IPS DF 6.9 (cell line): ENCODE measurements around the gene MATN1.

Experiments
- DNase-seq: peaks from one replicate; pipeline ENCODE4 v3.0.0-alpha.2; 2013; ENCODE audit warnings: low read depth, low spot score
- H3K27ac ChIP-seq: one replicate; pipeline ENCODE4 v1.5.1; 2013; ENCODE audit warnings: low read length, control low read depth
- H3K27me3 ChIP-seq: 2 replicates; pipeline ENCODE4 v1.6.1; 2013; ENCODE audit warnings: mild to moderate bottlenecking, low read length; ENCODE audit not compliant: control insufficient read depth, insufficient read depth
- H3K36me3 ChIP-seq: 2 replicates; pipeline ENCODE4 v1.6.1; 2013; ENCODE audit warnings: low read length; ENCODE audit not compliant: control insufficient read depth, insufficient read depth
- H3K4me1 ChIP-seq: 2 replicates; pipeline ENCODE4 v1.6.1; 2013; ENCODE audit warnings: low read length; ENCODE audit not compliant: control insufficient read depth, insufficient read depth
- H3K4me3 ChIP-seq: 2 replicates; pipeline ENCODE4 v1.5.1; 2013; ENCODE audit warnings: mild to moderate bottlenecking, low read length
- H3K9me3 ChIP-seq: 2 replicates; pipeline ENCODE4 v1.6.1; 2013; ENCODE audit warnings: low read length, inconsistent platforms; ENCODE audit not compliant: control insufficient read depth, insufficient read depth
- WGBS: extraction: QIAGEN DNeasy Blood & Tissue Kit; methylation state at CpG from one replicate; pipeline ENCODE4 v1.1.7; 2013; ENCODE audit warnings: mixed read lengths, missing lambda C conversion rate; ENCODE audit not compliant: insufficient read length, insufficient coverage; 5-methylcytosine and 5-hydroxymethylcytosine counted together

Gene MATN1

DNA sequence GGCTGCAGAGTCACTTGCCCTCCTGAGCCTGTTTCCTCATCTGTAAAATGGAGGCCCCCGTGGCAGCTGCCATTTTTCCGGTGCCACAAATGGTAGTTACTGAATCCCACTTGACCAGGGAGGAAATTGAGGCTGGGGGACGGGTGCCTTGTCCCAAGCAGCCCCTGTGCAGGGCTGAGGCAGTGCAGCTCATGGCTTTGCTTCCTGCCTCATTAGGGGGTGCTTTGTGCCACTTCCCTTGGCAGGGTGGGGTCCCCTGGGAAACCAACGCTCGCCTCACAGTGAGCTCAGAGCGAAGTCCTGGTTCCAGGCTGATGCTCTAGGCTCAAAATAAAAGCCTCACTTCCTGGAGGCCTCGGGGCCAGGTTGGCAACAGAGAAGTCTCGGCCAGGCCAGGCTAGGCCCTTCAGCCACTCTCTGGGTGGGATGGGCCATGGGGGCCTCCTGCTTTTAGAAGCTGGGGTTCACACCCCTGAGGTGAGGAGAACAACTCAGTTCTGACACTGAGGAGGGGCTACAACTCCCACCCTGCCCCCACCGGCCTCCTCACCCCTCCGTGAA lies 27.4 kb upstream of the MATN1 start:
- Histone ChIP-seq H3K4me3 (no peak overlapping the region), H3K4me1 (no peaks in the 10 kb centered on the region; the same call in 1 of the 2 replicates), H3K36me3 (no peaks in the 10 kb centered on the region), H3K9me3 (no peaks in the 10 kb centered on the region), H3K27me3 (no peaks in the 10 kb centered on the region), H3K27ac (no peak overlapping the region)
- no CpG with 5 or more reads among the region's 10 CpGs for WGBS
- no peak for DNase-seq

DNA sequence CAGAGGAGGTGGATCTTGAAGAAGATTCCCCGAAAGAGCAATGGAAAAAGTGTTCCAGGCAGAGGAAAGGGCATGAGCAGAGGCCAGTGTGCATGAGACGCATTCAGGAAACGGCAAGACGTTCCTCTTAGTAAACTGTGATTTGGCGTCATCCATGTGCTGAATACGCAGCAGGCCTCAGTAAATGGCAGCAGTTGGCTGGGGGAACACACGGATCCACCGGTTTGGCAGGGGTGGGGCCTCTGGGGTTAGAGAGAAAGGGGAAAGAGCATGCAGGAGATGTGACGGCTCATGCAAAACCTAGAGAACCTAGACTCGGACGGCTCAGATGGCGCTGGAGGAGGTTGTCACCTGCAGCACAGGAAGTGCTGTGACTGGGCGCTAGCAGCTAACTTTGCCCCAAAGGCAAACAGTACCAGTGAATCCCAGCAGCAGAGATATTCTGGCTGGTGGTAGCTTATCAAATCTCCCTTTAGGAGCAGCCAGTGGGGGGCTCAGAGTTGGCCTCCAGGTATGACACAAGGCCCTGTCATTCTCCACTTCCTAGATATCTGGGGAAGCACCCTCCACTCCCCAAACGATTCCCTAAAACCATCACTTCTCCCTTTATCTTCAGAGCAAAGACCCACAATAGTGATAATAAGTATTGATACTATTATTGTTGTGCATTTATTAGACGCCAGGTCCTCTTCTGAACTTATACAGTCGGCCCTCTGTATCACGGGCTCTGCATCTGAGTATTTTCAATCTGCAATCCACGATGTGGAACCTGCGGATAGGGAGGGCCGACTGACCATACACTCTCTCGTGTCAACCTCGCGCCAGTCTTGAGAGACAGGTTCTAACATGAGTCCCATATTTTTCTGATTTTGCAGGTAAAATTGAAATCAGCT lies 26.6 kb upstream of the MATN1 start:
- no peak for DNase-seq
- H3K9me3 ChIP-seq, result no peaks in the 10 kb centered on the region
- no peaks in the 10 kb centered on the region; the same call in 1 of the 2 replicates for H3K4me1 ChIP-seq
- H3K36me3 ChIP-seq, result no peaks in the 10 kb centered on the region
- H3K27ac ChIP-seq, result no peak overlapping the region
- WGBS, result no CpG with 5 or more reads among the region's 23 CpGs
- H3K4me3 ChIP-seq, result no peak overlapping the region
- no peaks in the 10 kb centered on the region for H3K27me3 ChIP-seq

DNA sequence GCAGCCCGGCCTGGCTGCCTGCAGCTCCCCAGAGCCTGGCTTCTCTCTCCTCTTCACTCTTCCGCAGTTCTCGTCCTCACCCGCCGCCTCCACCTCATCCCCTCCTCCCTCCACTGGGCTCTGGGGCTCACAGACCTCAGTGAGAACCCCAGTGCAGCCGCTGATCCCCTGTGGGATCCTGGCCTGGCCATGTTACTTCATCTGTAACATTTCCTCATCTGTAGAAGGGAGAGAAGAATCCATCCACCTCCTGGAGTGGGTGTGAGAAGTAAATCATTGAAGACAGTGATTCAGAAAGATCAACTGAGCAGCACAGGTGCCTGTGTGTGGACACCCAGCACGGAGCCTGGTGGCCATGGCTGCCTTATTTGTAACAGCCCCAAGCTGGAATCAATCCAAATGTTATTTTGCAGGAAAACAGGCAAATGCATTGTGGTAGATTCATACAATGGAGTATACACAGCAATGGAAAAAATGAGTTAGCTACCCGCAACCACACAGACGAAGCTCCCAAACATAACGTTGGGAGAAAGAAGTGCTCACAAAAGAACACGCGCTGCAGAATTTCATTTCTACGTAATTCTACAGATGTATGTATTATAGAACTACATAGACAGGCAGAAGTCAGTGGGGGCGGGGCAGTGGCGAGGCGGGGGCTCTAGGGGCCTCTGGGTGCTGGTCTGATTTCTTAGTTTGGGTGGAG lies 25.5 kb upstream of the MATN1 start:
- Histone ChIP-seq H3K27ac (no peak overlapping the region), H3K36me3 (no peaks in the 10 kb centered on the region), H3K9me3 (no peaks in the 10 kb centered on the region), H3K4me3 (no peak overlapping the region), H3K27me3 (no peaks in the 10 kb centered on the region), H3K4me1 (no peaks in the 10 kb centered on the region; the same call in 1 of the 2 replicates)
- WGBS, result no CpG with 5 or more reads among the region's 16 CpGs
- no peak for DNase-seq

DNA sequence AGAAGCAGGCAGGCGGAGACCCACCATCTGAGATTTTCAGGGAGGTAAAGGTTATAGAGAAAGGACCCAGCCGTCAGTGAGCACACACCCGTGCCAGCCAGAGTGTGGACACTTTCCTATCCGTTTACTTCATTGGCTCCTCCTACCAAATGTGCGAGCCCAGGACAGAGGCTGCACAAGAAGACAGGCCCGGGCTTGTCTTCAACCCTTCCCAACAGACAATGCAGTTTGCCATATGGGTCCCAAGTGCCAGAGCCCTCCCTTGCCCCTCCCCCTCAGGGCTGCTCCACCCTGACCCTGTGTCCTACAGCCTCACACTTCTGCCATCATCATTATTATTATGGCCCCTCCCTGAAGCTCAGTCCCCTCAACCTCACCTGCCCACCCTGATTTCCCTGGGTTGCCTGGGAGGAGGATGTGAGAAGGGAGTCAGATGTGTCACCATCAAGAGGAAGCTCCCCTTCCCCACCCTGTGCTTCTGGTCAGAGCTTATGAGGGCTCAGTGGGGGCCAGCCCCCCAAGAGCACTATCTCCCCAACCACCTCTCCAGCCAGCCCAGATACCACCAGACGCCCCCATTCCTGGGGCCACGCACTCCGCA lies 24.8 kb upstream of the MATN1 start:
- no peaks in the 10 kb centered on the region; the same call in 1 of the 2 replicates for H3K4me1 ChIP-seq
- no peaks in the 10 kb centered on the region for H3K9me3 ChIP-seq
- no CpG with 5 or more reads among the region's 9 CpGs for WGBS
- no peaks in the 10 kb centered on the region for H3K27me3 ChIP-seq
- H3K27ac ChIP-seq, result no peak overlapping the region
- no peak overlapping the region for H3K4me3 ChIP-seq
- H3K36me3 ChIP-seq, result no peaks in the 10 kb centered on the region
- no peak for DNase-seq

DNA sequence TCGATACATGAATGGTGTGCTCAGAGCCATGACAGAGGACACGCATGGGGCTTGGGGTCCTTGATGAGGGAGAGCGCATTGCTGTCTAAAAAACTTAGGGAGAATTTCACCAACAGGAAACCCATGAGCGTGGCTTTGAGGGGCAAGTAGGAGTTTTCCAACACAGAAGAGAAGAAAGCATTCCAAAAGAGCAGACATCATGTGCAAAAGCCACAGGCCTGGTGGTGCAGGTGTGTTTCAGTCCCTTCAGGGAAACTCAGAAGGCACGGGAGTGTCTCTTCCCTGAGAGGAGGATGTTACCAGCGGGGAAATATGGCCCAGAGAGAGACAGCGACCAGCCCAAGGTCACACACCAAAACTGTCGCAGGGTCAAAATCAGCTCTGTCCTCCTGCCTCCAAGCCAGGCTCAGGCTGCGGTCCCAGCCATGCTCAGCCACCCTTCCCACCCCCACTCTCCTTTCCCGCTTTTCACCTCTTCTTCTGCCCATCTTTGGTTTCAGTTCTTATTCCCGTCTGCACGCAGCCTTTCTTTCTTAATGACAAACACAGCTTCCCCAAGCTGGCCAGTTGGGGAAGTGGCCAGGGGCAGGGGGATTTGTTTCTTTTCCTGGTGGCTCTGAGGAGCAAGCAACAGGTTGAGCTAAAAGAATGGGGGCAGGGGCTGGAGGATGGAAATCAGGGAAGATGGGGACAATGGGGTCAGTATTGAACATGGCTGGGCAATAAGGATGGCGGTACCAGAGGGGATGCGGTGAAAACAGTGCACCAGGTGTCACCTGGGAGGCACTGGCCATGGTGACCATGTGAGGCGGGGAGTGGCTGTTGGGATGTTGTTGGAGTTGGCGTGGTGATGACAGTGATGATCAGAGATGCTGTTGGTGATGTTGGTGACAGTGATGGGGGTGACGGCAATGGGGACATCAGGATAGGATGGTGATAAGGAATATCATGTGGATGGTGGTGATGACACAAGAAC lies 23.9 kb upstream of the MATN1 start:
- Histone ChIP-seq H3K4me3 (no peak overlapping the region), H3K4me1 (no peaks in the 10 kb centered on the region; the same call in 1 of the 2 replicates), H3K36me3 (no peaks in the 10 kb centered on the region), H3K27ac (no peak overlapping the region), H3K27me3 (no peaks in the 10 kb centered on the region), H3K9me3 (no peaks in the 10 kb centered on the region)
- WGBS, result no CpG with 5 or more reads among the region's 17 CpGs
- DNase-seq, result no peak

DNA sequence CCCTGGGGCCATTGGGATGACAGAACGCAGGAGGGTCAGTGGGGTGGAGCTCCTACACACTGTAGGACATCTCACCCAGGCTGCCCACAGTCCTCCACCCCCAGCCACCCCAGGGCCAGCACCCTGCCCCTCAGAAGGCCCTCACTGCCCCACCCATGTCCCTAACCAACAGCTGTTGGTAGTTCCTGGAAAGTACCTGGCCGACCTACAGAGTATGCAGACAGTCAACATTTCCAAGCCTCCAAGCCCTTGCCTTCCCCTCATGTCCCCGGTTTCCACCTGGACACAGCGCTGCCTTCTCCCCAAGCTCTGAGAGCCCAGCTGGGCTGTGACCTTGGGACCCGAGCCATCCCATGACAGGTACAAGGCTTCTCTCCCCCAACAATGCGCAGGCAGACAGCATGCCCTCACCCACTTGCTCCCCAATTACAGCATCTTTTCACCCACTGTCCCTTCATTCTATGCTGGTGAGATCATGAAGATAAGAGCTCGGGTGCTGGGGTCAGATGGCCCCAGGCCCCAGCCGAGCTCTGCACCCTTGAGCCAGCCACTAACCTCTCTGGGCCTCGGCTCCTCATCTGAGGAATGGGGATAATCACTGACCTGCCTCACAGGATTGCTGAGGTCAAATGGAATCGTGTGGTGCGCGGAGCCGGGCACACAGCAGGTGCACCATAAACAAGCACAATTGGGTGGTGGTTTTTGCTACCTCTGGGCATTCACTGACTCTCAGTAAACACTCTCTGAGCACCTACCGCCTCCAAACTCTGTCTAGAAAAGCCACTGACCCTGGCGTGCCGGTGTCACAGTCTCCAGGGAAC lies 23.0 kb upstream of the MATN1 start:
- no peaks in the 10 kb centered on the region for H3K36me3 ChIP-seq
- WGBS, result no CpG with 5 or more reads among the region's 16 CpGs
- H3K9me3 ChIP-seq, result no peaks in the 10 kb centered on the region
- H3K27me3 ChIP-seq, result no peaks in the 10 kb centered on the region
- DNase-seq, result no peak
- no peak overlapping the region for H3K27ac ChIP-seq
- H3K4me1 ChIP-seq, result no peaks in the 10 kb centered on the region; the same call in 1 of the 2 replicates
- no peak overlapping the region for H3K4me3 ChIP-seq

DNA sequence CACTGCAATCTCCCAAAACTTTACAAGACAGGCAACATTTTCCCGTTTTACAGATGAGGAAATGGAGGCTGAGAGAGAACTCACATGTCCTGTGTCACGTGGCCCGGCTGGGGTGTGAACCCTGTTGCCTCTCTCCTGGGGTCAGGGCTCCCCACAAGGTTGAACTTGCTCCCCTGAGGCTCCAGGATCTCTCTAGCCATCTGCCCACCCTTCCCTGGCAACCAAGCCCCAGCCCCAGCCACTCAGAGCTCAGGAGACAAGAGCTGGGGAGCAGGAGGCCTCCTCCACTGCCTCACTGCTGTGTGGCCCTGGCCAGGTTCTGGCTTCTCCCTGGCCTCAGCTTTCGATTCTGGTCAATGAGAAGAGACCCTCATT lies 22.4 kb upstream of the MATN1 start:
- Histone ChIP-seq H3K27me3 (no peaks in the 10 kb centered on the region), H3K4me1 (no peaks in the 10 kb centered on the region; the same call in 1 of the 2 replicates), H3K4me3 (no peak overlapping the region), H3K27ac (no peak overlapping the region), H3K9me3 (no peaks in the 10 kb centered on the region), H3K36me3 (no peaks in the 10 kb centered on the region)
- DNase-seq, result no peak
- WGBS, result no CpG with 5 or more reads among the region's 4 CpGs

DNA sequence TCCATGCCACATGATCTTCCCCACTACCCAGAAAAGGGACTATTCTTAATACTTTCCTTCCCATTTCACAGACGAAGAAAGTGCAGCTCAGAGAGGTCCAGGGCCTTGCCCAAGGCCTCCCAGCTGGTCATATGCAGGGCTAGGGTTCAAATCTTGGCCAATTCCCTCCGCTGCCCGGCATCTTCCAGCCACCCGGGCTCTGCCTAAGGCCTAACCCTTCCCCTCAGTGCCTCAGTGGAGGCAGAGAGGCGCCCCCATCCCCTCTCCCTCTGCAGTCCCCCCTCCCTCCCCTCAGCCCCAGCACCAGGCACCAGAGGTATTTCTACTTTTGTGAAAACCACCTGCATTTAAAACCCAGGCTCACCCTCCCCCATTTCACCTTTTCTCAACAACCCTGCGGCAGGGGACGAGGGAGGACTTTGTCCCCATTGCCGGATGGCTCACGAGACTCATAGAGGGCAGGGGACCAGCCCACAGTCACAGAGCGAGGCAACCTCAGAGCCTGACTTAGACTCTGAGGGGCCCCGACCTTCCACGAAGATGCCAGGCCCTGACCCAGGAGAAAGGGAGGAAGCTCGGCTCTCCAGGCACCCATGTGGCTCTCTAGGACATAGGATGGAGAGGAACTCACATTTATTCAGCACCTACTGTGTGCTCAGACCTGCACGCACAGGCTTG lies 21.9 kb upstream of the MATN1 start:
- WGBS, result no CpG with 5 or more reads among the region's 14 CpGs
- no peak overlapping the region for H3K27ac ChIP-seq
- no peaks in the 10 kb centered on the region for H3K36me3 ChIP-seq
- no peak overlapping the region for H3K4me3 ChIP-seq
- H3K9me3 ChIP-seq, result no peaks in the 10 kb centered on the region
- no peak for DNase-seq
- H3K4me1 ChIP-seq, result no peaks in the 10 kb centered on the region
- H3K27me3 ChIP-seq, result no peaks in the 10 kb centered on the region
